Measurements from ENCODE around the gene NSUN6.
"Not testable (repeated sequence)": the region's sequence is repeated elsewhere in the genome, so short reads cannot be mapped to it uniquely, and the experiment has no call there.

The NSUN6 gene

DNA sequence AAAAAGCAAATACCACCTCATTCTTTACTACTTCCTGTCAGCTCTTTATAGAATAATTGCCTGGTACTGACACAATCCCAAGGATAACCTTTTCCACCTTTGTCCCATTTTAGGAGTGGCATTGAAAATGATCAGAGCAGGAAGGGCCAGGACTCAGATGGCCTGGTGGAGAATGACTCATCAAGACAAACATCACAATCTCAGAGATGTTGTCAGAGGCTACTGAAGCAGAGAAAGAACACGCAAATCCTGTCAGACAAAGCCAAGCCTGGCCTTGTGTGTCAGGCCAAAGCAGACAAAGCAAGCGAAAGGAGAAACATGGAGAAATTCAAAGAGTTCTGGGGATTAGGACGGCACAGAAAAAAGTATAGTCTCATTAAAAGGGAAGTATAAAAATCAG is 40.9 kb downstream of the NSUN6 start:
- in situ Hi-C loops (cut with MboI; ENCODE audit: low sequenced_read_pairs), result no loop called here

DNA sequence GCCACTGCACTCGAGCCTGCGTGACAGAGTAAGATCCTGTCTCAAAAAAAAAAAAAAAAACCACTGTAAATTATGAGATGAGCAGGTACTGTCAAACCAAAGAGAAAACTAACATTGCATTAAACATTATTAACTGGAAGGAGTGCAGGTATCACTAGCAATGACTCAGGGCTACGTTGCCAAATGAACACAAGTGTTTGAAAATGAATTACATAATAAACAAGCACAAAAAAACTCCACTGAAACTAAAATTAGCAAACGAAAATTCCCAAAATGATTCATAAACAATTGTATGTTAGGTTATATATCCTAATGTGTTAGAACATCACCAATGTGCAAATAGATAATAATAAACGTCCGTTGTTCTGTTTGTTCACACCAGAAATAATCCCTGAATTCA is 42.8 kb downstream of the NSUN6 start:
- in situ Hi-C loops (cut with MboI; ENCODE audit: low sequenced_read_pairs), result no loop called here

DNA sequence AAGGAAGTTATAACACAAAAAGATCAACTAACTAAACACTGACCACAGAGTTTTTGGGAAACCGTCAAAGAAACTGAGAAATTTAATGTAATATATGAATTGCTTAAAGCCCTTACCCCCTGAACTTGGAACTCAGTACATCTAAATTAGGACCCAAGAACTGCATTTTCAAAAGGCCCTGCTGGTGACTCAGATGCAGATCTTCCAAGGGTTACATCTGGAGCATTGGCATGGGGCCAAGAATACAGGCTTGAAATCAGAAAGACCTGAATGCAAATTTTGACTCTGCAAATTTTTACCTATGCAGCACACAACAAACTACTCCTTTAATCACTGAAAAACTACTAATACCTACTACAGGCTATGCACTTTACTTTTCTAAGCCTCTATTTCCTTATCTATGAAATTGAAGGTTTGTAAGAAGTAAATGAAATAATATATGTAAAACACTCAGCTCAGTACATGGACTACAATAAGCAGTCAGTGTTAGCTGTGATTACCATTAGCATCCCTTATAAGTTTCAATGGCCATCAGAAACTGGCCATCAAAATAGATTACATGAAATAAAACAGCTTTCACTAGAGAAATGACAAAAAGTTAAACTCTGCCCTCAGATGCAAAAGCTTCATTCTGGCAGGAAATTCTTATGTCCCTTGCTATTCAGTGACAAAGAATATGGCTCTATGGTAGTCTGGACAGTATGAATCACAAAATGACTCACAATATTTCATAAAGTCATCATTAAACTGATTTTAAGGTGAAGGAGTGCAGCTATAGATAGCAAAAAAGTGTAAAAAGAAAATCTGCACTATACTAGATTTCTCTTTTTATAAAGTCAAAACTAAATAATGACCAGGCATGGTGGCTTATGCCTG is 43.6 kb downstream of the NSUN6 start:
- in situ Hi-C loops (cut with MboI; ENCODE audit: low sequenced_read_pairs), result no loop called here

DNA sequence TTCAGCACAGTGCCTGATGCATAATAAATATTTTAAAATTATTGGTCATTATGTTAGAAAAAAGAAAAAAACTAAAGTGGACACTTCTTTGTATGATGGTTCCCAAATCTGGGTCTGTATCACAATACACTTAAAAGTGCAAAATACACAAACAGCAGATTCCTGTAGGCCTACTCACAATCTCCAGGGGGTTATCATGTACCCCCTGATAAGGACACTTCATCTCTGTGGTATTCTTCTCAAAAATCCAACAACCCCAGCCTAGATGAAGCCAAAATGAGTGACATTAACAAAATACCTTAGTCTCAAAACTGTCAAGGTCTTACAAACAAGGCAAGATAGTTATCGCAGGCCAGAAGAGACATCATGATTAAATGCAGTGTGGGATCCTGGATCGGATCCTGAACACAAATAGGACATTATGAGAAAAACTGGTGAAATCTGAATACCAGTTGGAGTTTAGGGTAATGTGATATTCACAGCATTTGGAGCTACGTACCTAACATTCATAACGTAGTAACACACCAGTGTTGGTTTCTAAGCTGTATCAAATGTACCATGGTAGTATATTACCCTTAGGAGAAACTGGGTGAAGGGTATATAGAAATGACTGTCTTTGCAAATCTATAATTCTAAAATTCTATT is 45.2 kb downstream of the NSUN6 start:
- in situ Hi-C loops (cut with MboI; ENCODE audit: low sequenced_read_pairs), result no loop called here

DNA sequence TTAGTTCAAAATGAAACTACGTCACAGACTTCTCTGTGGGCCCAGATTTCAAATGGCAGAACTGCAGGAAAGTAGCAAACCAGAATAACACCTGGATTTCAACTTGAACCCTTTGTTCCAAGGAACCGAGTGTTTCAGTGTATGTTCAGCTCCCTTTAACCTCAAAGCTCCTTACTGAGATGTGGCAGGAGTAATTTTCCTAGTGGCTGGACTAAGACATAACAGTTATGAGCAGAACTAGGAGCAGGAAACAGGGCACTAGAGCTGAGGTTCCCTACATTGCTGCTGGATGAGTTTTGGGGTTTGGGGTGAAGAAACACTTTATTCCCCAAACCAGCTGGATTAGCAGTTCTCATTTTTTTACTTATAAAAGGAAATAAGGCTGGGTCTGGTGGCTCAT is 50.1 kb downstream of the NSUN6 start:
- in situ Hi-C loops (cut with MboI; ENCODE audit: low sequenced_read_pairs), result no loop called here

GRCh38 chr10:18599392-18599791 is 52.0 kb downstream of the NSUN6 start:
- in situ Hi-C loops (cut with MboI; ENCODE audit: low sequenced_read_pairs), result no loop called here

- in situ Hi-C loops (cut with MboI; ENCODE audit: low sequenced_read_pairs), result no loop called here
Observed at GRCh38 chr10:18594574-18595156, 56.7 kb downstream of the NSUN6 start.

- in situ Hi-C loops (cut with MboI; ENCODE audit: low sequenced_read_pairs), result not testable (repeated sequence)
Observed at GRCh38 chr10:18591141-18591540, 60.2 kb downstream of the NSUN6 start.

DNA sequence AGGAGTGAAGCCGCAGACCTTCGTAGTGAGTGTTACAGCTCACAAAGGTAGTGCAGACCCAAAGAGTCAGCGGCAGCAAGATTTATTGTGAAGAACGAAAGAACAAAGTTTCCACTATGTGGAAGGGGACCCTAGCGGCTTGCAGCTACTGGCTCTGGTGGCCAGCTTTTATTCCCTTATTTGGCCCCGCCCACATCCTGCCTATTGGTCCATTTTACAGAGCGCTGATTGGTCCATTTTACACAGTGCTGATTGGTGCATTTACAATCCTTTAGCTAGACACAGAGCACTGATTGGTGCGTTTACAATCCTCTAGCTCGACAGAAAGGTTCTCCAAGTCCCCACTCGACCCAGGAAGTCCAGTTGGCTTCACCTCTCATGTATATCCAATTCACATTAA is 64.8 kb downstream of the NSUN6 start:
- in situ Hi-C loops (cut with MboI; ENCODE audit: low sequenced_read_pairs), result not testable (repeated sequence)

- in situ Hi-C loops (cut with MboI; ENCODE audit: low sequenced_read_pairs), result no loop called here
Observed at GRCh38 chr10:18583575-18584270, 67.7 kb downstream of the NSUN6 start.

DNA sequence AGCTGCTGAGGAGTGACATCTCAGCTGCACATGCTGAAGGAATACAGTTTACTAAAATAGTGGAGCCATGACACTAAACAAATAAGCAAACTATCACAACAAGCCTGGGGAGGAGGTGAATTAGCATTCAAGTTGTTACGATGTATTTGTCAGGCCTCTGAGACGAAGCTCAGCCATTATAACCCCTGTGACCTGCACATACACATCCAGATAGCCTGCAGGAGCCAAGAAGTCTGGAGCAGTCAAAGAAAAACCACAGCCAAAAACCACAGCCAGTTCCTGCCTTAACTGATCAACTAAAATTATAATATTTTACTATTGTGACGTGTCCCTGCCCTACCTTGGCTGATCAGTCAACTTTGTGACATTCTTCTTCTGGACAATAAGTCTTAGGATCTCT is 68.6 kb downstream of the NSUN6 start:
- in situ Hi-C loops (cut with MboI; ENCODE audit: low sequenced_read_pairs), result no loop called here

GRCh38 chr10:18577823-18578685 is 73.3 kb downstream of the NSUN6 start:
- in situ Hi-C loops (cut with MboI; ENCODE audit: low sequenced_read_pairs), result no loop called here

- in situ Hi-C loops (cut with MboI; ENCODE audit: low sequenced_read_pairs), result no loop called here
Observed at GRCh38 chr10:18576586-18576985, 74.8 kb downstream of the NSUN6 start.

DNA sequence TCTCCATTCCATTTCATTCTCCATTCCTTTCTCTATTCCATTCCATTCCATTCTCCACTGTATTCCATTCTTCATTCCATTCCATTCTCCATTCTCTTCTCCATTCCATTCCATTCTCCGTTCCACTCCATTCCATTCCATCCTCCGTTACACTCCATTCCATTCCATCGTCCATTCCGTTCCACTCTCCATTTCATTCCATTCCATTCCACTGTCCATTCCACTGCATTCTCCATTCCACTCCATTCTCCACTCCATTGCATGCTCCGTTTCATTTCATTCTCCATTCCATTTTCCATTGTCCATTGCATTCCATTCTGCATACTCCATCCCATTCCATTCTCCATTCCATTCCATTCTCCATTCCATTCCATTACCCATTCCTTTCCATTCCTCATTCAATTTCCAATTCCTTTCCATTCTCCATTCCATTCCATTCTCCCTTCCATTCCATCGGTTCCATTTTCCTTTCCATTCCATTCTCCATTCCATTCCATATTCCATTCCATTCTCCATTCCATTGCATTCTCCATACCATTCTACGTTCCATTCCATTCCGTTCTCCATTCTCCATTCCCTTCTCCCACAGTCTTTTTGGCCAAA is 78.3 kb downstream of the NSUN6 start:
- in situ Hi-C loops (cut with MboI; ENCODE audit: low sequenced_read_pairs), result no loop called here

GRCh38 chr10:18571780-18572179 is 79.6 kb downstream of the NSUN6 start:
- in situ Hi-C loops (cut with MboI; ENCODE audit: low sequenced_read_pairs), result no loop called here

DNA sequence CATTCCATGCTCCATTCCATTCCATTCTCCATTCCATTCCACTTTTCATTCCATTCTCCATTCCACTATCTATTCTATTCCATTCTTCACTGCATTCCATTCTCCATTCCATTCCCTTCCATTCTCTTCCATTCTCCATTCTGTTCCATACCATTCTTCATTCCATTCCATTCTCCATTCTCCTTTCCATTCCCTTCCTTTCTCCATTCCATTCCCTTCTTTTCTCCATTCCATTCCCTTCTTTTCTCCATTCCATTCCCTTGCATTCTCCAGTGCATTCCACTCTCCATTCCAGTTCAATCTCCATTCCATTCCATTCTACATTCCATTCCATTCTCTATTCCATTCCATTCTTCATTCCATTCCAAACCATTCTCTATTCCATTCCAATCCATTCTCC is 80.3 kb downstream of the NSUN6 start:
- in situ Hi-C loops (cut with MboI; ENCODE audit: low sequenced_read_pairs), result no loop called here

DNA sequence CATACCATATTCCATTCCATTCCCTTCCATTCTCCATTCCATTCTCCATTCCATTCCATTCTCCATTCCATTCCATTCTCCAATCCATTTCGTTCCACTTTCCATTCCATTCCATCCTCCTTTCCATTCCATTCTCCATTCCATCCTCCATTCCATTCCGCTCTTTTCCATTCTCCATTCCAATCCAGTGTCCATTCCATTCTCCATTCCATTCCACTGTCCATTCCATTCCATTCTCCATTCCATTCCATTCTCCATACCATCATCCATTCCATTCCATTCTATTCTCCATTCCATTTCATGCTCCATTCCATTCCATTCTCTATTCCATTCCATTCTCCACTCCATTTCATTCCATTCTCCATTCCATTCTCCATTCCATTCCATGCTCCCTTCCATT is 81.0 kb downstream of the NSUN6 start:
- in situ Hi-C loops (cut with MboI; ENCODE audit: low sequenced_read_pairs), result not testable (repeated sequence)

DNA sequence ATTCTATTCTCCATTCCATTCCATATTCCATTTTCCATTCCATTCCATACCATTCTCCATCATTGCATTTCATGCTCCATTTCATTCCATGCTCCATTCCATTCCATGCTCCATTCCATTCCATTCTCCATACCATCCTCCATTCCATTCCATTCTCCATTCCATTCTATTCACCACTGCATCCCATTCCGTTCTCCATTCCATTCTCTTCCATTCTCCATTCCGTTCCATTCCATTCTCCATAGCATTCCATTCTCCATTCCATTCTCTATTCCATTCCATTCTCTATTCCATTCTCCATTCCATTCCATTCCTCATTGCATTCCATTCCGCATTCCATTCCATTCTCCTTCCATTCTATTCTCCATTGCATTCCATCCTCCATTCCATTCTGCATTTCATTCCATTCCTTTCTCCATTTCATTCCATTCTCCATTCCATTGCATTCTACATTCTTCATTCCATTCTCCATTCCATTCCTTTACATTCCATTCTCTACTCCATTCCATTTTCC is 84.0 kb downstream of the NSUN6 start:
- in situ Hi-C loops (cut with MboI; ENCODE audit: low sequenced_read_pairs), result no loop called here

DNA sequence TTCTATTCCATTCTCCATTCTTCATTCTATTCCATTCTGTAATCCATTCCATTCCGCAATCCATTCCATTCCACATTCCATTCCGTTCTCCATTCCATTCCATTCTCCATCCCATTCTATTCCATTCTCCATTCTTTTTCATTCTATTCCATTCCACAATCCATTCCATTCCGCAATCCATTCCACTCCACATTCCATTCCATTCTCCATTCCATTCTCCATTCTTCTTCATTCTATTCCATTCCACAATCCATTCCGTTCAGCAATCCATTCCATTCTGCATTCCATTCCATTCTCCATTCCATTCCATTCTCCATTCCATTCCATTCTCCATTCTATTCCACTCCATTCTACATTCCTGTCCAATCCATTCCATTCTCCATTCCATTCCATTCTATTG is 85.2 kb downstream of the NSUN6 start:
- in situ Hi-C loops (cut with MboI; ENCODE audit: low sequenced_read_pairs), result no loop called here

DNA sequence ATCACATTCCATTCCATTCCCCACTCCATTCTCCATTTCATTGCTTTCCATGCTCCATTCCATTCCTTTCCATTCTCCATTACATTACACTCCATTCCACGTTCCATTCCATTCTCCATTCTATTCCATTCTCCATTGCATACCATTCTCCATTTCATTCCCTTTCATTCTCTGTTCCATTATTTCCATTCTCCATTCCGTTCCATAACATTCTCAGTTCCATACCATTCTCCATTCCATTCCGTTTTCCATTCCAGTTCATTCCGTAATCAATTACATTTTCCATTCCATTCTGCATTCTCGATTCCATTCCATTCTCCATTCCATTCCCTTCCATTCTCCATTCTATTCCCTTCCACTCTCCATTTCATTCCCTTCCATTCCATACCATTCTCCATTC is 86.4 kb downstream of the NSUN6 start:
- in situ Hi-C loops (cut with MboI; ENCODE audit: low sequenced_read_pairs), result no loop called here

All from HL-60/S4 treated with retinoic acid at 250 ng/mL for 4 days and 3 days (cell line).